ENCODE data around the gene UBE2O.

DNA sequence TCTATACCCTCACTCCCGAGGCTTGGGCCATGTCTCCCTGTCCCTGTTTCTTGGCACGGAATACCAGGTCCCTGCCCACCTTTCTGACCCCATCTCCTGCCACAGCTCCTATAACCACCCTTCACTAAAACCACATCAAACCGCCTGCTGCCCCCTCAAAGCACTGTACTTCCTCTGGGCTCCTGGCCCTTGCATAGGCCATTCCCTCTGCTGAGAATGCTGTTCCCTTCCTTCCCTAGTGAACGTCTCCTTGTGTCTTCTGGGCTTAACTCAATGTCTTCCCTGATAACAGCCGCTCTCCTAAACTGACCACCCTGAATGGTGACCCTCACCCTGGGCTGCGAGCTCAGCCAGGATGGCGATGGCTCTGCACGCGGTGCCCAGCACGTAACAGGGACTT lies 25.1 kb upstream of the UBE2O start:
- no peak for TF ChIP-seq EZH2phosphoT487 (IDR thresholded peaks at IDR 0.05; ENCODE audit: borderline replicate concordance, low read length)
- TF ChIP-seq, protein P1, sequence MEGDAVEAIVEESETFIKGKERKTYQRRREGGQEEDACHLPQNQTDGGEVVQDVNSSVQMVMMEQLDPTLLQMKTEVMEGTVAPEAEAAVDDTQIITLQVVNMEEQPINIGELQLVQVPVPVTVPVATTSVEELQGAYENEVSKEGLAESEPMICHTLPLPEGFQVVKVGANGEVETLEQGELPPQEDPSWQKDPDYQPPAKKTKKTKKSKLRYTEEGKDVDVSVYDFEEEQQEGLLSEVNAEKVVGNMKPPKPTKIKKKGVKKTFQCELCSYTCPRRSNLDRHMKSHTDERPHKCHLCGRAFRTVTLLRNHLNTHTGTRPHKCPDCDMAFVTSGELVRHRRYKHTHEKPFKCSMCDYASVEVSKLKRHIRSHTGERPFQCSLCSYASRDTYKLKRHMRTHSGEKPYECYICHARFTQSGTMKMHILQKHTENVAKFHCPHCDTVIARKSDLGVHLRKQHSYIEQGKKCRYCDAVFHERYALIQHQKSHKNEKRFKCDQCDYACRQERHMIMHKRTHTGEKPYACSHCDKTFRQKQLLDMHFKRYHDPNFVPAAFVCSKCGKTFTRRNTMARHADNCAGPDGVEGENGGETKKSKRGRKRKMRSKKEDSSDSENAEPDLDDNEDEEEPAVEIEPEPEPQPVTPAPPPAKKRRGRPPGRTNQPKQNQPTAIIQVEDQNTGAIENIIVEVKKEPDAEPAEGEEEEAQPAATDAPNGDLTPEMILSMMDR (IDR thresholded peaks at IDR 0.05; ENCODE audit: low read depth, low read length, poor library complexity, severe bottlenecking): no peak
